NCI-H2107 treated with DMSO at 0.1 percent for 48 hours (cell line): Measurements from ENCODE around the gene DLG5.
A peak's percentile ranks its signal among the peaks of the same experiment; 100 is the strongest.
"Not testable (repeated sequence)": the region's sequence is repeated elsewhere in the genome, so short reads cannot be mapped to it uniquely, and the experiment has no call there.

Experiments
- DNase-seq: peaks from one replicate; lab custom pipeline; 2025; ENCODE audit not compliant: unreplicated experiment; lab: John Stamatoyannopoulos, UW

DLG5 gene

DNA sequence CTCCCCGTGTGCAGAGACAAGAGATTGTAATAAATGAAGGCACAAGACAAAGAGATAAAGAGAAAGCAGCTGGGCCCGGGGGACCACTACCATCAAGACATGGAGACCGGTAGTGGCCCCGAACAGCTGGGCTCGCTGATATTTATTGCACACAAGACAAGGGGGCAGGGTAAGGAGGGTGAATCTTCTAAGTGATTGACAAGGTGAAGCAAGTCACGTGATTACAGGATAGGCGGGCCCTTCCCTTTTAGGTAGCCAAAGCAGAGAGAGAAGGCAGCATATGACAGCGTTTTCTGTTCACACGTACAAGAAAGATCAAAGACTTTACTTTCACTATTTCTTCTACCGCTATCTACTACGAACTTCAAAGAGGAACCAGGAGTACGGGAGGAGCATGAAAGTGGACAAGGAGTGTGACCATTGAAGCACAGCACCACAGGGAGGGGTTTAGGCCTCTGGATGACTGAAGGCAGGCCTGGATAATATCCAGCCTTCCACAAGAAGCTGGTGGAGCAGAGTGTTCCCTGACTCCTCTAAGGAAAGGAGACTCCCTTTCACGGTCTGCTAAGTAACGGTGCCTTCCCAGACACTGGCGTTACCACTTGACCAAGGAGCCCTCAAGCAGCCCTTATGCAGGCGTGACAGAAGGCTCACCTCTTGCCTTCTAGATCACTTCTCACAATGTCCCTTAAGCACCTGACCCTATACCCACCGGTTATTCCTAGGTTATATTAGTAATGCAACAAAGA lies 153.5 kb downstream of the DLG5 start:
- DNase-seq = not testable (repeated sequence)

DNA sequence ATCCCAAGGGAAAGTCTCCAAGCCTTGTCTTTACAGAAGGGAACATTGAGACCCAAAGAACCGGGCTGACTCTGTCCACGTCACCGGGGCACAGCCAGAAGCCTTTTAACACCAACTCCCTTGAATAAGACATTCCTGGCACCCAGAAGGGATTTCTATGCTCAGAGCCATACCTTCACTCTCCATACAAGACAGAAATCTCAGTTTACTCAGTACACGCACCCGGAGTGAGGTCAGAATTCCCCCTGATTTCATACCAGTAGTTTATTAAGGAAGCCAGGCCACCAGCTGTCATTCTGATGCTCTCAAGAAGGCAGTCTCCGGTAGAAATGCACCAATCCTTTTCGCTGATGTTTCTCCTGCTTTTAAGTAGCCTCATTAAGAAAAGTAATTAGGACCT lies 154.7 kb downstream of the DLG5 start:
- no peak for DNase-seq

DNA sequence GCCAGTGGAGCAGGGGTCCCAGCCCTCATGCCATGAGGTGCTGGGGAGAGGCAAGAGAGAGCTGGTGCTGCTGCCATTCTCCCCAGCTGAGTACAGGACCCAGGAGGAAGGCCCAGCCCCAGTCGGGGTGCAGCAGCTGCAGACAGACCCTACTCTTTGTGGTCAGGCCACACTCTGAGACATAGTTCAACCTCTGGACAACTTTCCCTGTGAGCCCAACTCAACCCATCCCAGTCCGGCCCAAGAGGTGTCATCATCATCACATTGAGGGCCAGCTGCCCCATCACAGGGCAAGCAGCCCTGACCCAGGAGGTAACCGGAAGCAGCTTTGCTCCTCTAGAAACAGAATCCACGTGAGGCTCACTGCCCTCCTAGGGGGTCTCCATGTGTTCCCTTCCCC lies 155.1 kb downstream of the DLG5 start:
- DNase-seq = no peak

DNA sequence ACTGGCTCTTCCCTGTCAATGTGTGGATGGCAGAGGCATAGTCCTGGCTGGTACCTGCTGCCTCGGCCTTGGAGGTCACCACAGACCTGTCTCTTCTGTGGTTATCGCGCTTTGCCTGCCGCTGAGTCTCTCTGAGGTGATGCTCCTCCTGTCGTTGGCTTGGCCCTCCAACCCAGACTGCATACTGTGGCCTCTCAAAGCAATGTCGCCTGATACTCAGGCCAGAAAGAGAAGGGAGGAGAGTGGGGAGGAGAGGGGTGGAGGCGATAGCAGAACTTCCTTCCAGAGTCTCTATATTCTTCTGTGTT lies 155.7 kb downstream of the DLG5 start:
- peak; percentile 2 for DNase-seq

DNA sequence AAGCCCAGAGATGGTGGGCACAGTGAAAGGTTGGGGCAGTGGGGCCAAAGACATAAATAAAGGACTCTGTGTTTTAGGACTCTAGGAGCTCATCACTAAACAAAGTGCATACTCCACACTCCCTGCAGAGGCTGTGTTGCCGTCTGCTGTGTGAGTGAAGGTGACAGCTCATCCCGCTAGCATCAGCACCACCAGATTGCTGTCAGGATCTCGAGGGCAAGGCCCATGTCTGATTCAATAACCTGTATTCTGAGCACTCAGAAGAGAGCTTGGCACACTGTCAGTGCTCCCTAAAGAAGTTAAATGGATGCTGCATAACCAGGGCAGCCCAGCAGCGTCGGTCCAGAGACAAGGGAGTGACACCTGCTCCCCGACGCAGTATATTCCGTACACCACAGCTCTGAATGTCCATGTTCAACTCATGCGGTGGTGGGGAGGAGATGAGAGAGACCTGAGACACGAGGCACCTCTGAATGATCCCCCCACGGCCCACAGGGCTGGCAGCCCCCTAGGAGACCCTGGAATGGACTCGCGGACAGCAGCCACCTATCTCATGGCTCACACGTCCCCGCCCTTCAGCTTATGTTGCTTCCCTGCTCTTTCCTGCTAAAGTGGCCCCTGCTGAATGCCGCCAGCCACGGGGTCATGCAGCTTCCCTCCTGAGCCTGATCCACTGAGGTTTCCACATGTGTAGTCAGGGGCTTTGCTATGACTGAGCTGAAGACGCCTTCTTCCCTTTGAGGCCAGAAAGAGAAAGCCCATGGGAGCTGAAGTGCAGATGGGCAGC lies 156.3 kb downstream of the DLG5 start:
- DNase-seq = no peak

DNA sequence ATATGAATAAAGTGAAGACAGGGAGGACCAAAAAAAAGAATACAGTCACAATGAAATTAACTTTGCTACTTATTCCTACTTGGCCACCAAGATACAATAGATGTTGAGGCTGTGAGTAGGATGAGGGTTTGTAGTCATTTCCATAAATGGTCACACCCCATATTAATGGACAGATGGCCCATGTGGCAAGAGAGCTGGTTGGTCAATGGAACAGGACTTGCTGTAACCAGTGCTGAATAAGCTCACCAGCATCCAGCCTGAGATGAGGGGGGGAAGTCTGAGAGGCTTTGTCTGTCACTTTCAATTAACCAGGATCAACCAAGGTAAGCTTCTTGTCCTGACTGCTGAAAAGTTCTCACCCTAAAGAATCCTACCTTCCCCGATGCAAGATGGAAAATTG lies 158.5 kb downstream of the DLG5 start:
- DNase-seq = no peak

DNA sequence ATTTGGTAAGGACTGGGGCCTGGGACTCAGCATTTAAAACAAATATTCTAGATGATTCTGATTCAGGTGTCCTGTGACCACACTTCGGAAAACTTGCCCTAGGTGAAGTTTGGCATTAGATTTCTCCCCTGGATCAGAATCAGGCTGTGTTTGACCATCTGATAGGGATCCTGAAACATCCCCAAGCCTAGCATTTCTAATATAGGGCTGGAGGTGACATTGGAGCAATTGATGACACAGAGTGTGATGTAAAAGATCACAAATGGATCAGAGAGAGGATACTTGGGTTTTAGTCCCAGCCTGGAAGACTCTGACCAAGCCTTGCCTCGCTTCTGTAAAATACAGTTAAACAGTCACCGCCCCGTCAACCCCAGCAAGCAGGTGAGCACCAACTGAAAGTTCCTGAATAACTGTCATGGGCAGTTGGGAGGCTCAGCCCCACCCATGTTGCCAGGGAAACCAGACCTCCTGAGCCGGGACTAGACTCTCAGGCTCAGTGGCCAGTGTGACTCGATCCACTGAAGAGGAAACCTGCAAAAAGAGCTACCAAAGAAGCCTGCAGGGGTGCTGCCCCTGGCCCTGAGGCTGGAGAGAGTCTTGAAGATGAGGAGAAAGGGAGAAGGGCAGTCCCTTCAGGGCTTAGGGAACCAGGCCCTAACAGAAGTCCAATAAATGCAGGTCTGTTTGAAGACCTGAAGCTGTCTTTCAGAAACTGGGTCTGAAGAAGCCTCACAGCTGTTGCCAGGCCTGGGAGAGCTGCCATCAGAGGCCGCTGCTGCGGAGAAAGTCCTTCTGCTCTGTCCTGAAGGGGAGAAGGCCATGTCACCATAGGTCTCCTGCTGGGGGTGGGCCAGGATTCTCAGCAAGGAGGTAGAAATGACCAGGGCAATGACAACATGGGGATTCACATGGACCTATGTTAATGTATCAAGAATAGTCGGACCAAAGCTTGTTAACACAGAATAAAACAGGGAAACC lies 162.8 kb downstream of the DLG5 start:
- DNase-seq = no peak

DNA sequence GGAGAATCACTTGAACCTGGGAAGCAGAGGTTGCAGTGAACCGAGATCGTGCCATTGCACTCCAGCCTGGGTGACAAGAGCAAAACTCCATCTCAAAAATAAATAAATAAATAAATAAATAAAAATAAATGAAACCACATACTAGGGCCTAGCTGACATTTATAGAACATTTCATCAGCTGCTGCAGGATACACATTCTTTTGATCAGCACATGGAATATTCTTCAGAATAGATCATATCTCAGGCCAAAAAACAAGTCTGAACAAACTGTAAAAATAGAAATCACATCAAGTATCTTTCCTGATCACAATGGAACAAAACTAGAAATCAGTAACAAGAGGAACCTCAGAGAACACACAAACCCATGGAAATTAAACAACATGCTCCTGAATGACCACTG lies 168.1 kb downstream of the DLG5 start:
- DNase-seq = not testable (repeated sequence)

DNA sequence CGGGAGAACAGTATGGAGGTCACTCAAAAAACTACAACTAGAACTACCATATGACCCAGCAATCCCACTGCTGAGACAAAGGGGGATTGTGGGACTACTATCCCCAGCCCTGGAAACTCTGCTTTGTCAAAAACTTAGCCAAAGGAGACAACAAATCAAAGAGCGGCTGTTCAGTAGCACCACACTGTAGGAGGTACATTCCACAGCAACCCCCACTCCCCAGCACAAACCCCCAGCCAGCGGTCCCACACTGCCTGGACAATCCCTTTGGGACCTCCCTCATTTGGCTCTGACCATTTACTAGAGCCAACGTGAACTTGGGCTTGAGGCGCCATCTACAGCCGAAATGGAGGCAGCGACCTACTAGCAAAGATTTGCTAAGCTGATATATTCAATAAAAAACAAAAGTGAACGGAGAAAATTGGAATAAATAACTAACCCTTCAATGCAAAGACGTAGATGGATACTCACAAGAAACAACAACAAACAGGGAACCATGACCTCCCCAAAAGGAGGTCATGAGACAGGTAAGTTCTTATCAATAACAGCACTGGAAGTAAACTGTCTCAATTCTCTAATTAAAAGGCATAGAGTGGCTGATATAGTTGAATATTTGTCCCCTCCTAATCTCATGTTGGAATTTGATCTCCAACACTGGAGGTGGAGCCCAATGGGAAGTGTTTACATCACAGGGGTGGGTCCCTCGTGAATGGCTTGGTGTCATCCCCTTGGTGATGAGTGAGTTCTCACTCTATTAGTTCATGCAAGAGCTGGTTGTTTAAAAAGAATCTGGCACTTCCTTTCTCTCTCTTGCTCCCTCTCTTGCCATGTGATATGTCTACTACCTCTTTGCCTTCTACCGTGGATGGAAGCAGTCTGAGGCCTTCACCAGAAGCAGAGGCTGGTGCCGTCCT lies 170.0 kb downstream of the DLG5 start:
- DNase-seq = peak; percentile 11

DNA sequence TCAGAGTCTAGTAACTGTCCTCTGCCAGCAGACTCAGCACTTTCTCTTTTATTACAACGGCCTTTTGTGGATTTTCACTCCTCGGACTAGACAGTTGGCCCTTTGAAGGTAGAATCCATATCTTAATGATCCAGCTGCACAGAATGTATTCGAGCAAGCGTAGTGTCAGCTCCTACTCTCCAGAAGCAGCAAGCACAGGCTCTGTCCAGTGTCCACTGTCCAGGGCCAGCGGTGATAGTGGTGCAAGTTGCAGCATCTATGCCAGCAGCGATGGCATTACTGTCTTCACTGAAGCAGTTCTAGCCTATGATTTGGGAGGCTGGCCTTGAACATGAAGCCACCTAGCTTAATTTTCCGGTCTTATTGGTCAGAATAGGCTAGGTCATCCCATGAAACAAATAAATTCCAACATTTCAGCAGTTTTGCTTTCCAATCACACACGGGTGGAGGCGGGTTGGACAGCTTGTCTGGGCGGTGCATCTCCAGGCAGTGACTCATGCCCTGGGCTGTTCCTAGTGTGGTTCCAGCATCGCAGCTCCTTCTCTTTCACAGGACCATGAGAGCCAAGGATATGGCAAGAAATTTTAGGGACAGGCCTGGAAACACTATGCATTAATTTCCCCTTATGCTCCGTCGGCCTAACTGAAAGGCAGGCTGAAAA lies 180.4 kb downstream of the DLG5 start:
- no peak for DNase-seq

DNA sequence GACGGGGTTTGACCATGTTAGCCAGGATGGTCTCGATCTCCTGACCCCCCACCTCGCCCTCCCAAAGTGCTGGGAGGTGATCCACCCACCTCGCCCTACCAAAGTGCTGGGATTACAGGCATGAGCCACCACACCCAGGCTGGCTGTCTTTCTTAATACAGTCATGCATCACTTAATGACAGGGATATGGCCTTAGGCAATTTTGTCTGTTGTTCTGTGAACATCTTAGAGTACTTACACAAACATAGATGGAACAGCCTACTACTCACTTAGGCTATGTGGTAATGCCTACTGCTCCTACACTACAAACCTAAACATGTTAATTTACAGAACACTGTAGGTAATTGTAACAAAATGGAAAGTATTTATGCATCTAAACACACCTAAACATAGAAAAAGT lies 182.3 kb downstream of the DLG5 start:
- DNase-seq = no peak

DNA sequence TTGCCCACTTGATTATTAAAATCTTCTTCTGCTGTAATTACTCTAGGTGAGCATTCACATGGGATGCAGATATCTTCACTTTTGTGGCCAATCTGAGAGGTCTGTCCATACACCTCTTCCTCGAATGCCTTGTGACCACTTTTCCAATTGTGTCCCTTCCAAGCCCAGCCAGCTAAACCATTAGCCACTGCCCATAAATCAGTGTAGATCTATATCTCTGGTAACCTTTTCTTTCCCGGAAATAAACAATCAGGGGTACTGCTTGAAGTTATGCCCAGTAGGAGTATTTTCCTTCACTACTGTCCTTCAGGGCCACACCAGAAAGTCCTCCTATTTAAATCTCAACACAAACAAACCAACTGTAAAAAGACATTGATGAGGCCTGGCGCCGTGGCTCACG lies 184.4 kb downstream of the DLG5 start:
- no peak for DNase-seq

DNA sequence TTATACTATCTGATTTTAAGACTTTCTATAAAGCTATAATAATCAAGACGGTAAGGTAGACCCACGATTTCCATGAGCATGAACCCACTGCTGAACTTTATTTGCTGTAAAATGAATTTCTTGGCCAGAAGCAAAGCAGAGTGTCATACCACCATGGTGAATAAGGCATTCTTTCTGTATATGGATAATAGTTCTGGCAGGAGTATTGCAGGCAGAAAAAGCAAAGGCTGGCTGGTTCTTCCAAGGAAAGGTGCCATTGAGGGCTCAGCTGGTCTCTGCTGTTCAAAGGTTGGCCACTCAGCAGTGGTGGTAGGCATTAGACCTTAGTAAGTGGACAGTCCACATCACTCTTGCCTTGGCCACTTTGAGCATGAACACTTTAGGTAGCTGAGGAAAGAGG lies 184.8 kb downstream of the DLG5 start:
- no peak for DNase-seq
